NCI-H146 treated with DMSO at 0.1 percent for 48 hours (cell line): ENCODE data around the gene TRAF4.

Experiments
- DNase-seq: peaks from one replicate; lab custom pipeline; 2025; ENCODE audit not compliant: unreplicated experiment; lab: John Stamatoyannopoulos, UW

TRAF4 gene, protein sequence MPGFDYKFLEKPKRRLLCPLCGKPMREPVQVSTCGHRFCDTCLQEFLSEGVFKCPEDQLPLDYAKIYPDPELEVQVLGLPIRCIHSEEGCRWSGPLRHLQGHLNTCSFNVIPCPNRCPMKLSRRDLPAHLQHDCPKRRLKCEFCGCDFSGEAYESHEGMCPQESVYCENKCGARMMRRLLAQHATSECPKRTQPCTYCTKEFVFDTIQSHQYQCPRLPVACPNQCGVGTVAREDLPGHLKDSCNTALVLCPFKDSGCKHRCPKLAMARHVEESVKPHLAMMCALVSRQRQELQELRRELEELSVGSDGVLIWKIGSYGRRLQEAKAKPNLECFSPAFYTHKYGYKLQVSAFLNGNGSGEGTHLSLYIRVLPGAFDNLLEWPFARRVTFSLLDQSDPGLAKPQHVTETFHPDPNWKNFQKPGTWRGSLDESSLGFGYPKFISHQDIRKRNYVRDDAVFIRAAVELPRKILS

DNA sequence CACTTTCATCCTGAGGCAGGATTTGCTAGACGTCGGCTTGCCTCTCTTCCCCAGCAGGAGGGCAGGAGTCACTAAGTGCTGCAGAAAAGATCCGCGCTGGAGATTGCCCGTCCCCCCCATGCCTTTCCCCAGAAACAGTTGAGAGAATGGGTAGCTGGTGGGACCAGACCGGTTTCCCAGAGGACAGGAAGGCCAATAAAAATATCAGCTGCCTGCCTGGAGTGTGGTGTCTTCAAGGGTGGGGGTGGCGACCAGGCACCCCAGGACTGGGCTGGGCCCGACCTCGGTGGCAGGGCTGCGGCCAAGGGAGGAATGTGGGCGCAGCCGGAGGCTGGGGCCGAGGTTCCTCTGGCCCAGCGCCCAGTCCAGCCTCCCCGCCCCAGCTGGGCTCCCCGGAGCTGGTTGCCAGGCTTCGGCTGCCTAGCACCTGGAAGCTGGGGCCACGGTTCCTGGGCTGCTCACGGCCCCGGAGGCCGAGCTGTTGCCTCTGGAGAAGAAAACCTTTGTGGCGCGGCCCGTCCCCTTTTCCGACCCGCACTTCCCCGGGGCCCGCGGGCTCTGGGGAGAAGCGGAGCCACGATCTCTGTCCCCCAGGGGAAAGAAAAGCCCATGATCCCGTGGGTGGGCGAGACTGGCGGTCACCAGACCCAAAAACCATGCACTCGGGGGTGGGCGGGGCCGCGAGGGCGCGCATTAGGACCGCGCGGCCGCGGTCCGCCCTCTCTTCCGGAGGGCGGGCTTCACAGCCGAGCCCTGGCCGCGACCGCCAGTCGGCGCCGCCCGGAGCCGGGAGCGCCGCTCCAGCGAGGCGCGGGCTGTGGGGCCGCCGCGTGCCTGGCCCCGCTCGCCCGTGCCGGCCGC, at the start of gene TRAF4:
TRAF4 (plus strand) TSS at position 769 of the 861 bp plus-strand sequence. CDS start 102 bp downstream, outside the sequence.
- peak; percentile 60 for DNase-seq

DNA sequence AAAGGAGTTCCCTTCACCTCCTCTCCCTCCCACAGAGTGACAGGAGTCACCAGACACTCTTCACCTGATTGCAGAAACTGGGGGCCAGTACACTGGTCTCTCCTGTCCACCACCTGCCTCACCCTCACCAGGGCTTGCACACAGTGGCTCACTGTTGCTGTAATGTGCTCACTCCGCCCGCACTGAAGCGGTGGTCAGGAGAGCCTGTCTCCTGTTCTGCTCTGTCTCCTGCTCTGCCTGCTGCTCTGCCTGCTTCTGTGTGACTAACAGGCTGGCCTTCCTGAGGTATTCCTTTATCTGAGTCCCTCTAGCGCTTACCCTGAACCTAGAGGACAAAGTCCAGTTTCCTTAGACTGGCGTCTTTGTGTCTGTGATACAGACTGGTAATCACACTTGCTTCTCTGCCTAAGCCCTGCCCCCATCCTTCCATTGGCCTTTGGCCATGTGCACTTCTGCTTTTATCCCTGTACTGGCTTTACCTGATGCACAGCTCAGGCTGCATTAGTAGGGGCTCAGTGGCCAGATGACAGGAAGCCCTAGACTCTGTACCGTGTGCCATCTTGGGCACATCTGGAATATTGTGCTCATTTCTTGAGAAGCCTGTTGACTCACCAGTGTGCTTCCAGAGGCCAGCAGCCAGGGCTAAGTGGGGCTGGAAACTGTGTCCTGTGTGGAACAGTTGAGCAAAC, 45.4 kb upstream of the TRAF4 start:
- no peak for DNase-seq

DNA sequence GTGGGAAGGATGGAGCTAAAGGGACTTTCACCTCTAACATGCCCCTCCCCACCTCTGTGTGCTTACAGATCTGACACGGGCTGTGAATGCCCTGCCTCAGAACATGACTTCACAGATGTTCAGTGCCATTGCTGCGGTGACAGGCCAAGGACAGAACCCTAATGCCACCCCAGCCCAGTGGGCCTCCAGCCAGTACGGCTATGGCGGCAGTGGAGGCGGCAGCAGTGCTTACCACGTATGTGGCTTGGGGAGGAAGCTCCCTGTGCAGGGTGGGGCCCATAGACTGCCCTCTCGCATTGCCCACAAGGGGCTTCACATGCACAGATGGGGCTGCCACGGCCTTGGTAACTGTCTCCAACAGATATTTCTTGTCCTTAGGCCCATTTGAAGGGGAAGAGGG, 43.5 kb upstream of the TRAF4 start:
- no peak for DNase-seq

DNA sequence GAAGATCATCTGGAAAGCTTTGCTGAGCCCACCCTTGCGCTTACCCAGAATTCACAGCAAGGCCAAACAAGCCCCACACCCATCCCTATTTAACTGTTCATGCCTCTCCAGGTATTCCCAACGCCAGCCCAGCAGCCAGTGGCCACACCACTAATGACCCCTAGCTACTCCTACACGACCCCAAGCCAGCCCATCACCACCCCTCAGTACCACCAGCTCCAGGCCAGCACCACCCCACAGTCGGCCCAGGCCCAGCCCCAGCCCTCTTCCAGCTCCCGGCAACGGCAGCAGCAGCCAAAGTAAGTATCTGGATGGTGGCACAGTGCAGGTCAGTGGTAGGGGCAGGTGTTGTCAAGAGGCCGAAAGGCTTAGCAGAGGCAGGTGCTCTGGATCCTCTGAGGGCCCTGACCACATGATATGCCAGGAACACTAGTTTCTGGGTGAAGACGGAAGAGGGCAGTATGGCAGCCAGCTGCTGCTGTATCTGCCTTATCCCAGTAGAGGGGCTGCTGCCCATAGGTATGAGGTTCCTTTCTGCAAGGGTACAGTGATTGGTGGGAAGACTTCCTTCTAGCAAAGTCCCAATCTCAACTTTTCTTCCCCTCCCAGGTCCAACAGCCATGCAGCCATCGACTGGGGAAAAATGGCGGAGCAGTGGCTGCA, 42.9 kb upstream of the TRAF4 start:
- DNase-seq: no peak

DNA sequence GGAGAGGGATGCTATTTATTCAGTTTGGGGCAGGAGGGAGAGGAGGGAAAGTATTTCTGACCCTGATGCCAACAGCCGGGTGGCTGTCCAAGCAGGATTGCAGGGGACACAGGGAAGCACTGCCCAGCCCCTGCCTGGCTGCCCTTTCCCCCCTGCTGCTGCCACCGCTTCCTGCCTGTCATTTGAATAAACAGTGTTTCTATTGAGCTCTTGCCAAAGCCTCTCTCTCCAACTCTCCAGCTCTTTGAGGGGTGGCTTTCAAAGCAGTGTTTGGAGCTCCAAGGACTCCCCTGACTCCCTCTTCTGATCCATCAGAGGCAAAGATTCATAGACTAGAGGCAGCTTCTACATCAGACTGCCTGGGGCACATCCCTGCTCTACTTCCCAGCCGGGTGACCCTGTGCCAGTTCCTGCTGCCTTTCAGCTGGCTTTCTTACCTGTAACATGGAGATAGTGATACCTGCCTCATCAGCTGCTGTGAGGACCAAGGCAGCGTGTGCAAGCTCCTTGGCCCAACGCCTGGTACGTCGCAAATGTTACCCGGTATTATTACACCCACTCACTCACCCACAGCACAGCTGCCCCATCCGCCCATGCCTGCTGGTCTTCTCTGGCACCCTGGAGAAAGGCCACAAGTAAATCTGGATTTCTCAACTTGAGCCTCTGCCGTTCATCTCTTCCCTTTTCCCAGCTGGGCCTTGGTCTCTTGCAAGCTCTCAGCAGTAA, 41.6 kb upstream of the TRAF4 start:
- DNase-seq: no peak

DNA sequence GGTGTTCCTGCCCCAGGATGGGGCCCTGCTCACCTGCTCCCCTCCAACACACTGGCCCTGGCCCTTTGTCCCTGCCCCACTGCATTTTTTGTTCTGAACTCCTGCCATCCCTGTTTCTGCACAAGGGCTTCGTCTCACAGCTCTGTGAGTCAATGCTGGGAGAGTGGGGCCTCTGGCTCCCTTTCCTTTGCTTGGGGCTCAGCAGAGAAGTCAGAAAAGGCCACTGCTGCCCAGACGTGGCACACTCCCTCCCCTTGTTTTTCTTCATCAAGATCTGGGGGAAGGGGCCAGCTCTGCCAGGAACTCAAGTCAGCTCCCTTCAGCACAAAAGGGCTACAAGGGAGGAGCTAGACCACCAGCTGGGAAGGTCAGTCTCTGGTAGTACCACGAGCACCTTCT, 41.1 kb upstream of the TRAF4 start:
- DNase-seq: no peak

DNA sequence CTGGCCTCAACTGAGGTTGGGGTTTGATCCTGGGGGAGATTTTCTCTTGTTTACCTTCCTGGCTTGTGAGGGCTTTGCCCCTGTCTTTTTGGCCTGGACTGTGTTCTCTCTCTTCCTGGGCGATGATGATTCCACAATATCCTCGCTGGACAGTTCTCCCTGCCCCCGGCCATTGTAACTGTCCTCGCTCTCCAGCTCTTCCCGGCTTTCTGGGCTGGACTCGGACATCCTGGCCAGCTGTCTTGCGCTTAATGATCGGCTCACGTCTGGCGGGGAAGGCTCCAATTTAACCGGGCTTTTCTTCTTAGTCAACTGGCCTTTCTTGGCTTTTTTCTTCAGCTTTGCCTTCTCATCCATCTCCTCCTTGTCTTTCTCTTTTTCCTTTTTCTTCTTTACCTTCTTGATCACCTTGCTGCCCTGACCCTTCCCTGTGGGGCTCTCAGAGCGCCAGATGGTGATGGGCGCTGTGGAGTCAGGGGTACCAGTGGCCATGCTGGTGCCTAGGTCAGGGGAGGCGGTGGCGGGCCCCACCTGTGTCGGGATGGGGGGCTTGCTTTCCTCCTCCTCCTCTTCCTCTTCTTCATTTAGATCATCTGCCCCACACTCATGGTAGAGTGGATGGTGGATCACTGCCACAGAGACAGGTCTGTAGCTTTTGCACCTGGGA, 40.1 kb upstream of the TRAF4 start:
- DNase-seq: no peak

DNA sequence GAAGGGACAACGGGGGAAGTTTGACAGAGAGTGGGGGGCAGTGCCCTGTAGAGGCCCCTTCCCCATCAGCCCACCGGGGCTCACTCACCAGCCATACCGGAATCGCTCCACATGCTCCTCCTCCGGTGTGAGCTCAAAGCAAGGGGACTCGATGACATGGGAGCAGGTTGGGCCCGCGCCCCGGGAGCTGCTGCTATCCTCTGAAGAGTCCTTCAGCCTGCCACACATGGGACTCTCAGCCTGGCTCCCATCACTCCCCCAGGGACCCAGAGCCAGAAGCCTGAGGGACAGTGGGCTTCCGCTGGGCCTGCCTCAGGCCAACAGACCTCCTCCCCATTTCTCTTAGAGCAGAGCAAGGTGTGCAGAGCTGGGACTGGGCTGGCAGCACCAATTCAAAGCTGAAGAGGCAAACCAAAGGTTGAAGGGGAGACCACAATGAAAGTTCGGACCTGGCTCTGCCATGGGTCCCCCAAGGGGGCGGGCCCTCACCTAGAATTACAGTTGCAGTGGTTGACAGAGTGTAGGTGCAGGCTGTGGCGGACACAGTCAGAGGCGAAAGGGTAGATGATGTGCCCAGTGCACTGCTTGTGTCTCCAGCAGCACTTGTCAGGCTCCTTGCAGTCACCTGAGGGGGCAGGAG, 39.5 kb upstream of the TRAF4 start:
- DNase-seq: no peak

DNA sequence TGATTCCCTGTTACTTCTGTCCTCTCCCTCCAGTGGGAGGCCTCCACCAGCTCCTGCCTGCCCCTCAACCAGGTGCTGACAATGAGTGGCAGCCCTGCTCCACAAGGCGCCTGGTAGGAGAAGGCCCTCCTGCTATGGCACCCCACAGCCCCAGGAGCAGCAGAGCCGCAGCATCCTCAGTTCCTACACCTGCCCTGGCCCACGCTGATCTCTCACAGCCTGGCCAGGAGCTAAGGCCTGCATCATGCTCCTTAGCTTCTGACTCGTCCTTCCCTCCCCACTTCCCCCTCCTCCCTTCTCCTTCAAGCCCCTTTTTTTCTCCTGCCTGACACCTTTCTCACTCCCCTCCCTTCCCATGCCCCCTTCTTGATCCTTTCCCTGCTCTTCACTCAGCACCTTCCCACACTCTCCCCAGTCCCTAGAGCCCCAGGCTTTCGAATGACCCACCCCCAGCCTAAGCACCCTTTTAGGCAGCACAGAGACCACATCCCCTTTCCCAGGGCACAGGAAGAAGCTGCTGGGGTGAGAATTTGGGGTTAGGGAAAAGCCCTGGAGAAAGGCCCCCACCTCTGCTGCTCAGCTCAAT, 38.6 kb upstream of the TRAF4 start:
- no peak for DNase-seq

DNA sequence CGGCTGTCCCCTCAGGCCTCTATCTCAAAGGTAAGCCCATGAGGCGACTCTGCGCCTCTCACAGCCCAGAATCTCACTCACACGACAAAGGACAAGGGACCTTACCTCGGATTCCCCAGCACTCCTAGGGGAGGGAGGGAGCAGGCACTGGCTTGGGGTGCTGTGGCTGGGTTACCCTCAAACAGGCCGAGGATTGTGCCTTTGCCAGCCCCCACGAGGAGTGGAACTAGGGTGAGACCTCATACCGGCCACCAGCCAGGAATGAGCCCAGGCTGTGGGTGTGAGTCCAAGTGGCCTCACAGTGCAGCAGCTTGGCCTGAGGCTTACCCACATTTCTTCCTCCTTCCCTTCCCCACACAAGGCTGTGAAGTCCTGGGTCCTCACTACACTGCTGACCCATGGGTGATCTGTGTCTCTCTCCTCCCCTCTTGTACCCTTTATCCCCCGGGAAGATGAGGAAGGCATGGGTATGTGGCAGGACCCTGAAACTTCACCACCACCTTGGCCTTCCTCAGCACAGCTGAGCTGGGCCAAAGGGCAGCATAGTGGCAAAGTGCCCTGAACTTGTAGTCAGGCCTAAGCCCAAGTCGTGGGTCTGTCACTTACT, 38.0 kb upstream of the TRAF4 start:
- DNase-seq: no peak

DNA sequence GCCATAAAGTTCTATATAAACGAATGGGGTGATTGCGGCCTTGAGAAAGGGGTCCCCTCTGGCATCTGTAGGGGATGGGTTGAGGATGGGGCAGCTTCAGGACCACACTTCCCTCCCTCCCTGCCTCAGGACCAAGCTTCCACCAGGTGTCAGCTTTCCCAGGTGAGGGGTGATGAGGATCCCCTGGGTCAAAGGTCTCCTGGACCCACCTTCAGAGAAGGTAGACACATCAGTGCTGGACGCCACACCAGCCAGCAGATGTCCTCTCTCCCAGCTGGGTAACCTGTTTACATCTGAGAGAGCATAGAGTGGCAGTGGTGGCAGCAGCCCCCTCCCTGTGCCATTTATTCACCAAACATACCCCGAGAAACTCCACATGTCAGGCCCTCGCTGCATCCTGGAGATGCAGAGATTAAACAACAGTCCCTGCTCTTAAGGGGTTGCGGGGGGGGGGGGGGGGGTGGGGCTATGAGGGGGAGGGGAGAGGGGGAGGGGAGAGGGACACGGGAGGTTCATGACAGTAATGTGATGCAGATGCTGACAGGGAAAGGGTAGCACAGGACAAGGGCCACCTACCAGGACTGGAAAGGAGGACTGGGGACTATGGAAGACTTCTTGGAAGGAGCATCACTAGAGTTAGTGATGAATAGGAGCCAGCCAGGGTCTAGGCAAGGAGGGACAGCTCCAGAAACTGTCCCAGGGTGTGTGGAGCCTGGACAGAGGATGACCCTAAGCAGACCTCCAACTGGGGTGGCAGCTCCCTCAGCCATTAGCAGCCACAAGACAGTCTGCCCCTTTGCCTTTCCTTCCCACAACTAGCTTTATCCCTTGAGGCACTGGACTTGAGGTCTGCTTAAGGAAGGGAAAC, 37.1 kb upstream of the TRAF4 start:
- DNase-seq: no peak

DNA sequence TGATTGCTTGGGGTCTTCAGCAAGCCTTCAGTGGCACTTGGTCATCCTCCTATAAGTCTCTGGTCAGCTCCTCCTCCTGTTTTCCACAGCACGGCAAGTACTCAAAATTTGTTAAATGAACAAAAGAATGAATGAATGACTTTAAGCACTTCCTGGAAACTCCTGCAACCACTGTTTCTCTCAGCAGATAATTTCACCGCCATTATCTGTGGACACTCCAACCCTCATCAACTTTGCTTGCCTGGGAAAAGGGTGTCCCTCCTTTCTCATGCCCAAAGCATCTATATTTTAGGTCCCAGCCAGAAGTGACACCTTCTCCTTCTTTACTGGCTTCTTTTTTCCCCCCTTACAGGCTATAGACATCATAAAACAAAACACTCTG, 36.5 kb upstream of the TRAF4 start:
- no peak for DNase-seq

DNA sequence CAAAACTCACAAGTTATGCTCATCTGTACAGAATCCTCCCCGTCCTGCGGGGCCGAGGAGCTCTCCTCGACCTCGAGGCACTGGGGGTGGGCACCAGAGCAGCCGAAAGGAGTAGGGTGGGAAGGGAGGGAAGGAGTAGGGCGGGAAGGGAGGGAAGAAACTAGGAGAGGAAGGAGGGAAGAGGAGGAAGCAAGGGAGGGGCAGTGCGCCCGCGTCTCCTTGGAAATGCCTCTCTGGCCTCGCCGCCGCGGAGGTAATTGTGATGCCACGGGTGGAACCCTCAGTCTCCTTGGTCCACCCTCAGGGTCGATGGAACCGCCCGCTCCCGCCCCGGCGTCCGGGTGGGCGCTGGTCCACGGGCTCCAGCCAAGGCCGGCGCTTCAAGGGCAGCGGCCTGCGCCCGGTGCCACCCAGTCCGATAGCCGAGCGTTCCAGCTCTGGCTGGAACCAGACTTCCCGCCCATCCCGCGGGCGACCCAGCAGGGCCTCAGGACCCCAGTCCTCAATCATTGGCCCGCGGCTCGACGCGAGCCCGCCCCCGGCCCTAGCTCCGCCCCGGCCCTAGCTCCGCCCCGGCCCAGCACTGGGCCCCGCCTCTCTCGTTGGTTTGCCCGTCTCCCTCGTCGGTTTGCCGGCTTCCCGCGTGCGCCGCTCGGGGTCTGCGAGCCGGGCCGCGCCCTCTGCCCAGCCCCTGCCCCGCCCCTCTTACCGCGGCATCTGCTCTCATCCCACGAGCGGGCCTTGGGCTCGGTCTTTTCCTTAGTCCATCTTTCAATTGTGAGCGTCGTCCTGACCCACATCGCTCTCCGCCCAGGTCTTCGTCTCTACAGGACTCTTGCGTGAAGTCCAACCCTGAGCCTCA, 32.7 kb upstream of the TRAF4 start:
- DNase-seq: peak; percentile 73

DNA sequence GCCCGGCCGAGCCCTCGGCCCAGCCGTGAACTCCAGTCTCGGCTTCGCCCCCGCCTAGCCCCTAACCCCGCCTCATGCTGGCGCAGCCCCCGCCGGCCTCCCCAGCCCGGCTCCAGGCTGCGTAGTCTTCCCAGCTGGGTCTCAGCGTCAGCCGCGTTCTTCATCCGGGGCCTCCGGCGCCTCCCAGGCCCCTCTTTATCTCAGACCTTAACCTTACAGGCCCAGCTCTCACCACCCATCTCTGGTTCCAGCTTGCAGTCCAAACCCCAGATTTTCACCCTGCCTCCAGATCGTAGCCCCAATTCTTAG, 32.1 kb upstream of the TRAF4 start, which contains the start of gene PROCA1:
PROCA1 (minus strand) TSS at position 166 of the 309 bp plus-strand sequence. CDS start 228 bp downstream, outside the sequence.
- no peak for DNase-seq

DNA sequence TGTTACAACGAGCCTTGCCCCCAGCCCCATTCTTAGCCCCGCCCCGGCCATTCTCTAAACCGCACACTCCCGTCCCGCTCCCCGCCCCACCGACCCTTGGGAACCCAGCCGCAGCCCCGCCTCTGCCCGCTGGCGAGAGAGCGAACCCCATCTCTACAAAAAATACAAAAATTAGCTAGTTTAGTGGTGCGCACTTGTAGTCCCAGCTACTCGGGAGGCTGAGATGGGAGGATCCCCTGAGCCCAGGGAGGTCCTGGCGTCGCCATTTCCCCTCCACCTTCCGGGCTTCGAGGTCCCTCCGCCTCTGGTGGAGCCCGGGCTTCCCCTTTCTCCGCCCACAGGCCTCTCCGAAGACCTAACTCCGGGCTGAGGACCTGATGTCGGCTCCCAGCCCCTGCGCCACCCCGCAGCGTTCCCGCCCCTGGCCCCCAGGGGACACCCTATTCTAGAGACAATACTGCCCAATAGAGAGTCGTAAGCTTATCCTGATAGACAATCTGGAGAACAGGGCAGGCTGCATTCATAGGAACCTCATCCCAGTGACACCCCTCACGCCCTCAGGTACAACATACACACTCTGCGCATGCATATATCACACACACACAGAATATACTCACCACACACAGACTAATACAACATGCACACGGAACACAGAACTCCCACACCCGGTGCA, 31.6 kb upstream of the TRAF4 start:
- DNase-seq: no peak
